Psoas muscle (tissue), 8 donors: ENCODE data around the gene GBP5. TPM values are rescaled to one million over a fixed set of nuclear protein-coding genes. Genes with fewer than 3 reads are reported as not detected.
A peak's percentile ranks its signal among the peaks of the same experiment; 100 is the strongest.
"Not testable (repeated sequence)": the region's sequence is repeated elsewhere in the genome, so short reads cannot be mapped to it uniquely, and the experiment has no call there.

ENCODE experiments used
- ATAC-seq, 4 donors: fragments of 200-7000 bp; cut with Tn5 transposase; one replicate each; pipeline ENCODE4 v1.9.1; 2020; ENCODE audit warnings: moderate library complexity in 3 of 4, mild to moderate bottlenecking in 2 of 4
- DNase-seq, 2 donors: peaks; one replicate each; pipeline ENCODE4 v3.0.0-alpha.2; 2020
- H3K27ac ChIP-seq: fragments of 200-600 bp; one replicate; pipeline ENCODE4 v1.8.0; 2022
- H3K27me3 ChIP-seq, 3 donors: fragments of 200-600 bp in 1 of 3; one replicate each; pipeline versions ENCODE4 v1.6.1 to v1.8.0; 2013 to 2022; ENCODE audit warnings: low read length in 2 of 3, mild to moderate bottlenecking in 2 of 3, moderate library complexity in 1 of 3; ENCODE audit not compliant: insufficient read depth in 3 of 3
- H3K36me3 ChIP-seq, 2 donors: fragments of 200-600 bp in 1 of 2; one replicate each; pipeline versions ENCODE4 v1.6.1 to v1.8.0; 2013 to 2022; ENCODE audit warnings: low read depth in 1 of 2, mild to moderate bottlenecking in 1 of 2, moderate library complexity in 1 of 2; ENCODE audit not compliant: insufficient read depth in 1 of 2
- H3K4me1 ChIP-seq: fragments of 200-600 bp; one replicate; pipeline ENCODE4 v1.8.0; 2022
- H3K4me3 ChIP-seq: fragments of 200-600 bp; one replicate; pipeline ENCODE4 v1.8.0; 2022; ENCODE audit warnings: mild to moderate bottlenecking
- H3K9me3 ChIP-seq: fragments of 200-600 bp; one replicate; pipeline ENCODE4 v1.8.0; 2022
- CTCF ChIP-seq: fragments of 200-600 bp; IDR thresholded peaks from one replicate; pipeline ENCODE4 v1.8.0; 2022; ENCODE audit warnings: antibody characterized with exemption
- WGBS, 3 donors: extraction: QIAGEN DNeasy Blood & Tissue Kit; methylation state at CpG; one replicate each; pipeline versions ENCODE4 v1.1.6 to v1.1.7; 2013; 5-methylcytosine and 5-hydroxymethylcytosine counted together
- intact Hi-C, 2 donors: fragments of 100-400 bp; cut with DNase I; formaldehyde crosslinking; loops; one replicate each; pipeline versions ENCODE4 v1.11.0 to v1.14.2; 2022
- polyA plus RNA-seq, 3 donors: library from polyadenylated mRNA; stranded (reverse); fragments of 200-250 nt; gene quantifications; one replicate each; pipeline ENCODE4 v1.2.3, GENCODE V29; 2013
- total RNA-seq, 4 donors: library from RNA; stranded (reverse); fragmentation: NEBNext Ultra II Directional in 2 of 4; extraction: Animal tissue kit (Norgen Biotek cat#: 25700) in 2 of 4; gene quantifications; one replicate each; pipeline versions ENCODE4 v1.2.1 to v1.2.4, GENCODE V29; 2021 to 2023
- donor health status: healthy with polysubstance abuse.
- donor health status: DM: no; HTN: no; CAD: no; lungs with moderate emphysema.
- donor health status: Bipolar disorder and iron deficiency.
- donor health status: healthy.
- donor health status: DM: yes; HTN: yes; CAD: no.
- donor health status: DM: no; HTN: no; CAD: no.
- donor health status: DM: no; HTN: no; CAD: no.
- donor health status: DM: yes; HTN: yes; CAD: no.

Gene GBP5
- total and polyA plus RNA-seq, 7 donors = 0.16 to 0.74 (median 0.29) TPM

DNA sequence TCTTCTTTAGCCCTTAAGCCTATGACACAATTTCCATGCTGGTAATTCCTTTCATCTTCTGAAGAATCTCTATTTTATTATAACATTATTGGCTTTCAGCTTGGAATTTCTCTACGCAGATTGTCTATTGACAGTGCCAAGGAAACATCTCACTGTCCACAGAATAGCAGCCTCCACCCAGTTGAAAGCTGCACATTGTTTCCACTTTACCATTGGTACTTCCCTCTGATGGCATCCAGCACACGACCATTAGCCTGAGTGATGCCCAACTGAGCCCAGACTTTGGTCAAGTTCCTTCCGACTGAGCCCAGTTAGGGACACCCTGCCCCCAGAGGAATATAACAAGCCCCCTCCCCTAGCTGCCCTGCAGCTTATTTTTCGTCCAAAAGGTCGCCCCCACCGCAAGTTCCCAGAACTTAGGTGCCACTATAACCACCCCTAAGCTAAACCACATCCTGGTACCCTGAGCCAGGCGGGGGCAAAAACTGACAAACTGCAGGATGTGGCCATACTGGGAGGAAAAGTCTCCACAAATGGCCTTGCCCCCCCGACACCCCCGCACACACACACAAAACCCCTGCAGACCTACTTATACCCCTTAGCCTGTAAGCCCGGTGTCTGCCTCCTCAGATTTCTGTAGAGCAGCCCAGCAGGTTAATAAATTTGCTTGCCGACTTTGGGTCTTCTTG, 13.2 kb downstream of the GBP5 start:
- H3K9me3 ChIP-seq = no peaks in the 10 kb centered on the region
- 76 to 81% (median 80%) methylated on average over 11 of the region's 11 CpGs for WGBS, 3 donors
- no peak for TF ChIP-seq CTCF
- peaks cover 23% of the 10 kb centered on the region for H3K4me1 ChIP-seq
- no peak for ATAC-seq
- no peaks in the 10 kb centered on the region for H3K36me3 ChIP-seq
- peak in 1 of 2 donors; percentile 38 for DNase-seq
- intact Hi-C loops = no loop called here
- no peaks in the 10 kb centered on the region for H3K27me3 ChIP-seq
- H3K27ac ChIP-seq = no peak overlapping the region
- no peak overlapping the region for H3K4me3 ChIP-seq

DNA sequence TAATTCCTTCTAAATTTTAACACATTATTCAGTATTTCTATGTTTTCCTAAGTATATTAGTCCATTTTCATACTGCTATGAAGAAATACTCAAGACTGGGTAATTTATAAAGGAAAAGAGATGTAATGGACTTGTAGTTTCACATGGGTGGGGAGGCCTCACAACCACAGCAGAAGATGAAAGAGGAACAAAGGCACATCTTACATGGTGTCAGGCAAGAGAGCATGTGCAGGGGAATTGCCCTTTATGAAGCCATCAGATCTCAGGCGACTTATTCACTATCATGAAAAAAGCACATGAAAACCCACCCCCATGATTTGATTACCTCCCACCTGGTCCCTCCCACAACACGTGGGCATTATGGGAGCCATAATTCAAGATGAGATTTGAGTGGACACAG, 15.6 kb downstream of the GBP5 start:
- intact Hi-C loops = no loop called here
- WGBS, 3 donors = 68 to 82% (median 70%) methylated on average over 2 of the region's 2 CpGs
- ATAC-seq = no peak
- Histone ChIP-seq H3K27ac (no peak overlapping the region), H3K9me3 (no peaks in the 10 kb centered on the region), H3K4me1 (peaks cover 18% of the 10 kb centered on the region), H3K4me3 (no peak overlapping the region), H3K36me3 (no peaks in the 10 kb centered on the region), H3K27me3 (no peaks in the 10 kb centered on the region)
- TF ChIP-seq CTCF = no peak
- DNase-seq = no peak

DNA sequence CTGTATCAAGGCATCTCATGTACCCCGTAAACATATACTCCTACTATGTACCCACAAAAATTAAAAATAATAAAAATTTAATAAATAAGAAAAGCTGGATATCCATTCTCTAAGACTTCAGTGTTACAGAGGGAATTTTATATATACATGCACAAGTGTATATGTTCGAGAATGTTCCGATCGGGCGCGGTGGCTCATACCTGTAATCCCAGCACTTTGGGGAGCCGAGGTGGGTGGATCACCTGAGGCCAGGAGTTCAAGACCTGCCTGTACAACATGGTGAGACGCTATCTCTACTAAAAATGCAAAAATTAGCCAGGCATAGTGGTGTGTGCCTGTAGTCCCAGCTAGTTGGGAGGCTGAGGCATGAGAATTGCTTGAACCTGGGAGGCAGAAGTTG, 17.1 kb downstream of the GBP5 start:
- H3K27ac ChIP-seq, H3K27me3 ChIP-seq, intact Hi-C loops, ATAC-seq, H3K36me3 ChIP-seq, H3K4me1 ChIP-seq, DNase-seq, H3K4me3 ChIP-seq, H3K9me3 ChIP-seq: not testable (repeated sequence)
- 87 to 97% (median 95%) methylated on average over 8 of the region's 8 CpGs for WGBS, 3 donors

DNA sequence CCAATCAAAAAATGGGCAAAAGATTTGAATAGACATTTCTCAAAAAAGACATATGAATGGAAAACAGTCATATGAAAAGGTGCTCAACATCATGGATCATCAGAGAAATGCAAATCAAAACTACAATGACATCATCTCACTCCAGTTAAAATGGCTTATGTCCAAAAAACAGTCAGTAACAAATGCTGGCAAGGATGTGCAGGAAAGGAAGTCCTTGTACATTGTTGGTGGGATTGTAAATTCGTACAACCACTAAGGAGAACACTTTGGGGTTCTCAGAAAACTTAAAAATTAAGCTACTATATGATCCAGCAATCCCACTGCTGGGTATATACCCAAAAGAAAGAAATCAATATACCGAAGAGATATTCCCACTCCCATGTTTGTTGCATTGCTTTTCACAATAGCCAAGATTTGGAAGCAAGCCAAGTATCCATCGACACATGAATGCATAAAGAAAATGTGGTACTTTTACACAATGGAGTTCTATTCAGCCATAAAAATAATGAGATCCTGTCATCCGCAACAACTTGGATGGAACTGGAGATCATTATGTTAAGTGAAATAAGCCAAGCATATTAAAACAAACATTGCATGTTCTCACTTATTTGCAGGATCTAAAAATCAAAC, 17.9 kb downstream of the GBP5 start:
- Histone ChIP-seq H3K36me3 (no peaks in the 10 kb centered on the region), H3K27ac (no peak overlapping the region), H3K27me3 (no peaks in the 10 kb centered on the region), H3K9me3 (no peaks in the 10 kb centered on the region), H3K4me1 (no peaks in the 10 kb centered on the region), H3K4me3 (no peak overlapping the region)
- 44 to 55% (median 51%) methylated on average over 4 of the region's 4 CpGs for WGBS, 3 donors
- TF ChIP-seq CTCF = no peak
- ATAC-seq (no peak), DNase-seq (no peak)
- intact Hi-C loops = no loop called here

GRCh38 chr1:89243046-89243445, 29.6 kb downstream of the GBP5 start:
- ATAC-seq (no peak), DNase-seq (no peak)
- Histone ChIP-seq H3K27me3 (no peaks in the 10 kb centered on the region), H3K4me3 (no peak overlapping the region), H3K9me3 (no peaks in the 10 kb centered on the region), H3K36me3 (no peaks in the 10 kb centered on the region), H3K27ac (no peak overlapping the region), H3K4me1 (no peaks in the 10 kb centered on the region)
- WGBS, 3 donors = 88 to 92% (median 89%) methylated on average over 3 of the region's 3 CpGs
- intact Hi-C loops = no loop called here
- TF ChIP-seq CTCF = no peak

Other genes with a start within 250 kb of the GBP5 start
- gene GBP3, start 250.0 kb downstream of the GBP5 start, total RNA-seq = 1 to 10 TPM; 1.4 to 5.3 (median 2.0) TPM
- 1 to 10 TPM in 2 of 3 donors, under 1 TPM in 1; 0.56 to 1.4 (median 1.2) TPM for gene GBP3, start 250.0 kb downstream of the GBP5 start, polyA plus RNA-seq
- gene GBP1, start 207.7 kb downstream of the GBP5 start, total RNA-seq = 1 to 10 TPM; 2.1 to 4.1 (median 3.8) TPM
- 1 to 10 TPM; 1.7 to 3.3 (median 1.9) TPM for gene GBP1, start 207.7 kb downstream of the GBP5 start, polyA plus RNA-seq
- 10 to 100 TPM; 11.3 to 33.8 (median 26.3) TPM for gene GBP2, start 146.7 kb downstream of the GBP5 start, total RNA-seq
- 10 to 100 TPM; 12.7 to 36.6 (median 21.2) TPM for gene GBP2, start 146.7 kb downstream of the GBP5 start, polyA plus RNA-seq
- not detected for gene GBP7, start 96.9 kb downstream of the GBP5 start, total RNA-seq
- gene GBP7, start 96.9 kb downstream of the GBP5 start, polyA plus RNA-seq = not detected
- gene GBP4, start 73.9 kb downstream of the GBP5 start, total RNA-seq = 1 to 10 TPM; 2.2 to 9.7 (median 3.4) TPM
- 1 to 10 TPM; 3.0 to 4.5 (median 4.5) TPM for gene GBP4, start 73.9 kb downstream of the GBP5 start, polyA plus RNA-seq
- gene GBP6, start 91.2 kb upstream of the GBP5 start, total RNA-seq = under 1 TPM in 1 of 4 donors, not detected in 3; 0.10 TPM
- gene GBP6, start 91.2 kb upstream of the GBP5 start, polyA plus RNA-seq = under 1 TPM; 0.03 to 0.04 (median 0.03) TPM